GM19240 (cell line): ENCODE results near the gene SLC12A3.
"Not testable (repeated sequence)": the region's sequence is repeated elsewhere in the genome, so short reads cannot be mapped to it uniquely, and the experiment has no call there.

Source experiments
- DNase-seq: peaks from one replicate; pipeline ENCODE4 v3.0.0; 2011; ENCODE audit warnings: low spot score; ENCODE audit not compliant: insufficient read length

Gene SLC12A3

GRCh38 chr16:56915336-56916119, 50.5 kb downstream of the SLC12A3 start:
- no peak for DNase-seq

- no peak for DNase-seq
These were observed 51.8 kb downstream of the SLC12A3 start for GRCh38 chr16:56916571-56917403.

GRCh38 chr16:56918467-56919012, 53.5 kb downstream of the SLC12A3 start:
- no peak for DNase-seq

- no peak for DNase-seq
These were observed 54.2 kb downstream of the SLC12A3 start for GRCh38 chr16:56919099-56919800.

GRCh38 chr16:56921571-56921970, 56.6 kb downstream of the SLC12A3 start:
- no peak for DNase-seq

GRCh38 chr16:56923481-56924091, 58.6 kb downstream of the SLC12A3 start:
- no peak for DNase-seq

GRCh38 chr16:56927471-56927870, 62.5 kb downstream of the SLC12A3 start:
- no peak for DNase-seq

GRCh38 chr16:56929639-56930038, 64.6 kb downstream of the SLC12A3 start:
- no peak for DNase-seq

- DNase-seq: no peak
These were observed 65.7 kb downstream of the SLC12A3 start for GRCh38 chr16:56930486-56931270.

GRCh38 chr16:56931271-56931891, 66.4 kb downstream of the SLC12A3 start:
- DNase-seq: no peak

GRCh38 chr16:56931892-56932720, 67.1 kb downstream of the SLC12A3 start, which contains the start of gene HERPUD1:
Gene HERPUD1 (plus strand): TSS chr16:56932142. CDS start chr16:56932245, 103 bp downstream.
- peak; percentile 93 for DNase-seq

- DNase-seq: no peak
These were observed 68.0 kb downstream of the SLC12A3 start for GRCh38 chr16:56932721-56933619.

GRCh38 chr16:56933828-56934598, 69.0 kb downstream of the SLC12A3 start:
- DNase-seq: no peak

GRCh38 chr16:56934599-56935145, 69.7 kb downstream of the SLC12A3 start:
- not testable (repeated sequence) for DNase-seq

- no peak for DNase-seq
These were observed 70.2 kb downstream of the SLC12A3 start for GRCh38 chr16:56935201-56935600.

GRCh38 chr16:56936491-56936890, 71.5 kb downstream of the SLC12A3 start:
- DNase-seq: no peak

GRCh38 chr16:56936950-56937349, 71.9 kb downstream of the SLC12A3 start:
- no peak for DNase-seq
